GM12878 (cell line): ENCODE results near the gene FHOD3. TPM values are rescaled to one million over a fixed set of nuclear protein-coding genes. Genes with fewer than 3 reads are reported as not detected.

ENCODE experiments used
- ATAC-seq: fragments of 200-7000 bp; cut with Tn5 transposase; 3 replicates; pipeline ENCODE4 v1.9.1; 2020; ENCODE audit warnings: mild to moderate bottlenecking, moderate library complexity
- BruUV-seq: library from RNA; stranded (reverse); fragments of 400-500 nt; replicated peaks from 2 replicates; lab custom pipeline; 2021; lab: Mats Ljungman, UMichigan
- CTCF ChIA-PET: fragments of 300-600 bp; sonication (Branson Sonifier 250); formaldehyde crosslinking; extraction: SDS; loops from one replicate; lab custom pipeline; 2021; ENCODE audit warnings: inconsistent platforms; lab: Yijun Ruan, JAX
- POLR2A ChIA-PET: fragments of 350-600 bp; formaldehyde crosslinking; extraction: SDS; loops from one replicate; lab custom pipeline; 2021; ENCODE audit warnings: inconsistent platforms; lab: Charles Lee
- RAD21 ChIA-PET: fragments of 300-600 bp; sonication (Branson Sonifier 250); formaldehyde crosslinking; loops from one replicate; lab custom pipeline; 2023; ENCODE audit warnings: antibody characterized with exemption; ENCODE audit not compliant: unreplicated experiment; lab: Charles Lee
- SMC1A ChIA-PET: fragments of 300-600 bp; sonication (Branson Sonifier 250); formaldehyde crosslinking; loops from one replicate; lab custom pipeline; 2023; ENCODE audit not compliant: unreplicated experiment, uncharacterized antibody; lab: Charles Lee
- DNase-seq: peaks from one replicate; pipeline ENCODE4 v3.0.0-alpha.2; 2011; ENCODE audit warnings: low read depth, low spot score
- FAIRE-seq: peaks from 3 replicates; lab custom pipeline; 2011; peaks lifted over from hg19 to GRCh38; lab: Jason Lieb, UNC
- H2AFZ ChIP-seq: 2 replicates; pipeline ENCODE4 v1.6.0; 2011; ENCODE audit warnings: low read depth, low read length, control low read depth; ENCODE audit not compliant: control insufficient read depth
- H3K27ac ChIP-seq: 2 replicates; pipeline ENCODE4 v1.5.1; 2011; ENCODE audit warnings: control low read depth; ENCODE audit not compliant: control insufficient read depth, insufficient read depth
- H3K27me3 ChIP-seq, 2 experiments: replicated peaks in 1 of 2; 2 replicates each; pipeline versions ENCODE4 v1.6.0 to v1.6.1; 2011; ENCODE audit warnings: low read length in 1 of 2; ENCODE audit not compliant: control insufficient read depth in 2 of 2, insufficient read depth in 2 of 2
- H3K36me3 ChIP-seq, 2 experiments: 2 replicates each; pipeline ENCODE4 v1.5.1; 2011; ENCODE audit warnings: low read length in 1 of 2; ENCODE audit not compliant: control insufficient read depth in 2 of 2, insufficient read depth in 2 of 2
- H3K4me1 ChIP-seq: 2 replicates; pipeline ENCODE4 v1.6.1; 2011; ENCODE audit warnings: mild to moderate bottlenecking, low read length, moderate library complexity, mixed read lengths; ENCODE audit not compliant: control insufficient read depth, insufficient read depth
- H3K4me2 ChIP-seq: 2 replicates; pipeline ENCODE4 v1.6.0; 2011; ENCODE audit warnings: control low read depth; ENCODE audit not compliant: control insufficient read depth, insufficient read depth
- H3K4me3 ChIP-seq: fragments of 200-600 bp; sonication (generic); 2 replicates; pipeline ENCODE4 v1.5.1; 2016
- H3K79me2 ChIP-seq: 2 replicates; pipeline ENCODE4 v1.6.0; 2011; ENCODE audit warnings: low read length; ENCODE audit not compliant: control insufficient read depth, insufficient read depth
- H3K9ac ChIP-seq: 2 replicates; pipeline ENCODE4 v1.8.0; 2011; ENCODE audit warnings: low read length, control low read depth, mixed read lengths; ENCODE audit not compliant: control insufficient read depth, insufficient read depth
- H3K9me3 ChIP-seq: replicated peaks from 3 replicates; pipeline ENCODE4 v1.5.1; 2011; ENCODE audit warnings: mild to moderate bottlenecking, low read length; ENCODE audit not compliant: control insufficient read depth, insufficient read depth
- H4K20me1 ChIP-seq: 2 replicates; pipeline ENCODE4 v1.6.0; 2011; ENCODE audit not compliant: control insufficient read depth, insufficient read depth
- ATF3 ChIP-seq: IDR thresholded peaks from 2 replicates; pipeline ENCODE4 v1.6.1; 2011; ENCODE audit warnings: low read depth, mild to moderate bottlenecking, low read length, moderate library complexity, borderline replicate concordance; ENCODE audit errors: extremely low read depth
- BACH1 ChIP-seq: fragments of 450-650 bp; IDR thresholded peaks from 2 replicates; pipeline ENCODE4 v1.6.1; 2017; ENCODE audit warnings: mild to moderate bottlenecking, borderline replicate concordance
- BHLHE40 ChIP-seq, 2 experiments: fragments of 450-650 bp in 1 of 2; IDR thresholded peaks; 2 replicates each; pipeline ENCODE4 v1.6.1; 2011 to 2017; ENCODE audit warnings: low read depth in 2 of 2, borderline replicate concordance in 1 of 2, improper control_type of control experiment in 1 of 2, low read length in 1 of 2, mild to moderate bottlenecking in 1 of 2
- CEBPZ ChIP-seq: fragments of 150-350 bp; IDR thresholded peaks from 2 replicates; pipeline ENCODE4 v1.6.1; 2016; ENCODE audit warnings: low read depth, low read length
- CREB1 ChIP-seq: IDR thresholded peaks from 2 replicates; pipeline ENCODE4 v1.6.1; 2012; ENCODE audit warnings: low read depth, mild to moderate bottlenecking, inconsistent platforms
- EGR1 ChIP-seq, 2 experiments: IDR thresholded peaks; 1 replicate in 1 of 2; 2 replicates in 1 of 2; pipeline ENCODE4 v1.6.1; 2011 to 2012; ENCODE audit warnings: low read depth in 2 of 2, low read length in 2 of 2, borderline replicate concordance in 1 of 2, mild to moderate bottlenecking in 1 of 2, moderate library complexity in 1 of 2
- FOXK2 ChIP-seq: fragments of 450-650 bp; IDR thresholded peaks from 2 replicates; pipeline ENCODE4 v1.6.1; 2017; ENCODE audit warnings: mild to moderate bottlenecking, moderate library complexity
- NFIC ChIP-seq: IDR thresholded peaks from 2 replicates; pipeline ENCODE4 v1.6.1; 2012; ENCODE audit warnings: low read depth, mild to moderate bottlenecking, inconsistent platforms, low read length, moderate library complexity
- NFYB ChIP-seq: IDR thresholded peaks from 2 replicates; pipeline ENCODE4 v1.6.1; 2011; ENCODE audit warnings: low read depth, mild to moderate bottlenecking, low read length, improper control_type of control experiment, moderate library complexity; ENCODE audit not compliant: insufficient read depth
- PBX3 ChIP-seq: IDR thresholded peaks from 2 replicates; pipeline ENCODE4 v1.6.1; 2011; ENCODE audit warnings: mild to moderate bottlenecking, low read depth, low read length, moderate library complexity; ENCODE audit not compliant: insufficient replicate concordance
- POLR2A ChIP-seq: IDR thresholded peaks from 2 replicates; pipeline ENCODE4 v1.6.1; 2011; ENCODE audit warnings: low read depth, mild to moderate bottlenecking, low read length
- POLR2AphosphoS2 ChIP-seq: IDR thresholded peaks from 2 replicates; pipeline ENCODE4 v1.6.1; 2011; ENCODE audit warnings: low read depth, mild to moderate bottlenecking, low read length, improper control_type of control experiment, moderate library complexity
- RFX5 ChIP-seq: IDR thresholded peaks from 2 replicates; pipeline ENCODE4 v1.6.1; 2011; ENCODE audit warnings: low read depth, low read length, improper control_type of control experiment
- RUNX3 ChIP-seq: IDR thresholded peaks from 2 replicates; pipeline ENCODE4 v1.6.1; 2012; ENCODE audit warnings: low read length, inconsistent platforms
- SMAD5 ChIP-seq: IDR thresholded peaks from 2 replicates; pipeline ENCODE4 v1.6.1; 2016; ENCODE audit warnings: antibody characterized with exemption, low read depth
- SMC3 ChIP-seq: IDR thresholded peaks from 2 replicates; pipeline ENCODE4 v1.6.1; 2011; ENCODE audit warnings: low read length, improper control_type of control experiment, borderline replicate concordance
- SPI1 ChIP-seq: IDR thresholded peaks from 2 replicates; pipeline ENCODE4 v1.6.1; 2011; ENCODE audit warnings: low read depth, mild to moderate bottlenecking, low read length, moderate library complexity, borderline replicate concordance; ENCODE audit not compliant: insufficient read depth
- TARDBP ChIP-seq: IDR thresholded peaks from 2 replicates; pipeline ENCODE4 v1.6.1; 2016; ENCODE audit warnings: borderline replicate concordance
- WRNIP1 ChIP-seq: IDR thresholded peaks from 2 replicates; pipeline ENCODE4 v1.6.1; 2011; ENCODE audit warnings: low read depth, low read length, improper control_type of control experiment, borderline replicate concordance
- WGBS: methylation state at CpG from one replicate; pipeline ENCODE4 v1.1.6; 2016; ENCODE audit warnings: low lambda C conversion rate; ENCODE audit not compliant: insufficient replicate concordance, insufficient coverage; ENCODE audit errors: missing lambda C conversion rate; 5-methylcytosine and 5-hydroxymethylcytosine counted together
- in situ Hi-C: fragments of 300-500 bp; cut with MboI; formaldehyde crosslinking; loops from 9 replicates; pipeline ENCODE4 v1.14.3; 2018; ENCODE audit warnings: mixed read lengths
- intact Hi-C: fragments of 100-400 bp; cut with micrococcal nuclease; formaldehyde crosslinking; loops from one replicate; pipeline ENCODE4 v1.14.2; 2022; ENCODE audit not compliant: unreplicated experiment
- polyA plus RNA-seq, 11 experiments: library from polyadenylated mRNA; depleted of rRNA in 4 of 11; unstranded in 6 of 11; stranded (reverse) in 5 of 11; fragments of >200 nt; fragmentation: Nextera tagmentation in 4 of 11; fragmentation: Illumina TruSeq in 1 of 11; extraction: Ambion mirVana in 4 of 11; extraction: Trizol in 1 of 11; gene quantifications; 1 replicate in 1 of 11; 2 replicates in 10 of 11; pipeline versions ENCODE4 v1.2.1 to v1.2.3, GENCODE V29; 2011 to 2016; ENCODE audit warnings: inconsistent platforms in 2 of 11, missing spikeins in 2 of 11, low read depth in 1 of 11
- total RNA-seq, 4 experiments: library from RNA; depleted of rRNA in 3 of 4; stranded (reverse); fragments of >200 nt in 3 of 4; fragmentation: Illumina TruSeq in 1 of 4; extraction: Trizol in 1 of 4; gene quantifications; 2 replicates each; pipeline versions ENCODE4 v1.2.1 to v1.2.3, GENCODE V29; 2013 to 2021

FHOD3 gene
- total and polyA plus RNA-seq, 10 of the 15 experiments (the other 5 are each of a cell fraction or from before 2014, with no cell fraction given), result 0.77 to 26.7 (median 10.4) TPM

DNA sequence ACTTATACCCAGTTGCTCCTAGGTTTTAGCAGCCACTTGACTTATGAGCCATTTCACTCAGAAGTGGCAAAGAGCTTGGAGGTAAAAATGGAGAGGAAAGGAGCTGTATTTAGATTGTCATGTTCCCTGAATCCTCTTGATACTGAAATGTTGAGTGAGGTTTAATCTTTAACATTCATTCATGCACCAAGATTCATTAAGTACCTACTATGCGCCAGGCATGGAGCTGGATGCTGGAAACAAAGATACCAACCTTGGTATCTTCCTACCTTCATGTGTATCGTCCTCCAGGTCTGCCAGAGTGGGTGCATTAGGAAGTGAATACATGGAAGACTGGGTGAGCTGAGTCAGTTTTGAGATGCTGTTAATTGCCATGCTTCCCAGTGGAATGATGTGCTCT lies 507.6 kb downstream of the FHOD3 start:
- Histone ChIP-seq H3K4me2 (no peak overlapping the region), H3K9me3 (no peaks in the 10 kb centered on the region), H3K9ac (no peak overlapping the region), H3K79me2 (no peaks in the 10 kb centered on the region), H3K4me3 (no peak overlapping the region), H3K27ac (no peak overlapping the region), H2AFZ (no peak overlapping the region), H3K4me1 (no peaks in the 10 kb centered on the region), H3K36me3 (peaks cover 4 to 21% of the 10 kb centered on the region in 2 experiments; a peak in 3 of 4 replicates), H3K27me3 (no peaks in the 10 kb centered on the region), H4K20me1 (no peaks in the 10 kb centered on the region)
- POLR2A ChIA-PET, result no interaction called here
- intact Hi-C loops, result loop anchor here (10.0 kb wide), 1 partner anchor 520 kb away; no protein-coding TSS in a partner anchor
- ATAC-seq (no peak), FAIRE-seq (no peak), DNase-seq (no peak)
- in situ Hi-C loops, result loop anchor here (25.0 kb wide), 1 partner anchor 1218 kb away; the partner anchor contains the start of gene GALNT1
- CTCF ChIA-PET, result interaction anchor here (8.3 kb wide), 1 partner anchor 117 kb away, joined by 68 read pairs; no protein-coding TSS in a partner anchor
- WGBS, result 100% methylated on average over 2 of the region's 2 CpGs
- no TSS peak for BruUV-seq
- RAD21 ChIA-PET, result no interaction called here
- SMC1A ChIA-PET, result interaction anchor here (0.5 to 1.1 kb wide), 3 partner anchors 8 to 652 kb away, joined by 3 to 5 read pairs (median 3); no protein-coding TSS in a partner anchor
- TF ChIP-seq TARDBP (no peak), RUNX3 (no peak), EGR1 (IDR thresholded peaks at IDR 0.05; ENCODE audit: borderline replicate concordance in 1 of 2, low read depth in 2 of 2, low read length in 2 of 2) (no peak), NFIC (no peak), POLR2A (no peak), SMAD5 (no peak), SMC3 (no peak), RFX5 (no peak), ATF3 (no peak), FOXK2 (no peak), BACH1 (no peak), WRNIP1 (no peak), CEBPZ (no peak), CREB1 (no peak), SPI1 (no peak), NFYB (no peak), BHLHE40 (IDR thresholded peaks at IDR 0.05; ENCODE audit: borderline replicate concordance in 1 of 2, low read depth in 2 of 2, low read length in 1 of 2) (no peak), POLR2AphosphoS2 (no peak), PBX3 (no peak)
